Breast epithelium (tissue), 4 donors: ENCODE measurements around the gene GIPC1. TPM values are rescaled to one million over a fixed set of nuclear protein-coding genes. Genes with fewer than 3 reads are reported as not detected.
A peak's percentile ranks its signal among the peaks of the same experiment; 100 is the strongest.

Experiments
- DNase-seq, 2 donors: peaks; one replicate each; pipeline ENCODE4 v3.0.0-alpha.2; 2019; ENCODE audit warnings: low spot score in 2 of 2
- H3K27ac ChIP-seq, 2 donors: fragments of 200-600 bp; sonication (generic) in 1 of 2; one replicate each; pipeline ENCODE4 v1.5.1; 2016 to 2019; ENCODE audit warnings: mild to moderate bottlenecking in 1 of 2
- H3K27me3 ChIP-seq, 2 donors: fragments of 200-600 bp; sonication (generic) in 1 of 2; one replicate each; pipeline versions ENCODE4 v1.5.1 to v1.6.0; 2017 to 2019; ENCODE audit warnings: control low read depth in 1 of 2, mild to moderate bottlenecking in 1 of 2
- H3K36me3 ChIP-seq: fragments of 200-600 bp; one replicate; pipeline ENCODE4 v1.5.1; 2019
- H3K4me1 ChIP-seq, 2 donors: fragments of 200-600 bp; sonication (generic); one replicate each; pipeline ENCODE4 v1.5.1; 2016 to 2019; ENCODE audit warnings: control low read depth in 1 of 2
- H3K4me3 ChIP-seq, 3 donors: fragments of 200-600 bp; sonication (generic); 1 replicate in 2 of 3; 2 replicates in 1 of 3; pipeline ENCODE4 v1.5.1; 2016 to 2019; ENCODE audit warnings: mild to moderate bottlenecking in 3 of 3, moderate library complexity in 2 of 3
- H3K9me3 ChIP-seq, 2 donors: fragments of 200-600 bp; sonication (generic) in 1 of 2; one replicate each; pipeline ENCODE4 v1.5.1; 2016 to 2019; ENCODE audit warnings: control low read depth in 1 of 2
- POLR2A ChIP-seq: fragments of 450-650 bp; IDR thresholded peaks from one replicate; pipeline ENCODE4 v1.6.1; 2016; ENCODE audit warnings: antibody characterized with exemption, mild to moderate bottlenecking, moderate library complexity
- POLR2AphosphoS5 ChIP-seq, 3 donors: sonication (generic); formaldehyde crosslinking; IDR thresholded peaks; one replicate each; pipeline ENCODE4 v1.6.1; 2017; ENCODE audit warnings: antibody characterized with exemption in 3 of 3
- intact Hi-C: fragments of 100-400 bp; cut with DNase I; formaldehyde crosslinking; loops from one replicate; pipeline ENCODE4 v1.15.1; 2023; ENCODE audit warnings: low total_unique reads
- total RNA-seq, 3 donors: library from RNA; depleted of rRNA; stranded (reverse); fragments of >200 nt; gene quantifications; one replicate each; pipeline ENCODE4 v1.1.0, GENCODE V29; 2016
- TF ChIP-seq, protein P1 (sequence below), 3 donors: fragments of 450-650 bp; IDR thresholded peaks; one replicate each; pipeline ENCODE4 v1.5.1; 2016 to 2017; ENCODE audit warnings: antibody characterized with exemption in 3 of 3, mild to moderate bottlenecking in 3 of 3, moderate library complexity in 3 of 3

Gene GIPC1
- total RNA-seq, 3 donors from 2014 or later = 48.8 to 79.0 (median 72.0) TPM

DNA sequence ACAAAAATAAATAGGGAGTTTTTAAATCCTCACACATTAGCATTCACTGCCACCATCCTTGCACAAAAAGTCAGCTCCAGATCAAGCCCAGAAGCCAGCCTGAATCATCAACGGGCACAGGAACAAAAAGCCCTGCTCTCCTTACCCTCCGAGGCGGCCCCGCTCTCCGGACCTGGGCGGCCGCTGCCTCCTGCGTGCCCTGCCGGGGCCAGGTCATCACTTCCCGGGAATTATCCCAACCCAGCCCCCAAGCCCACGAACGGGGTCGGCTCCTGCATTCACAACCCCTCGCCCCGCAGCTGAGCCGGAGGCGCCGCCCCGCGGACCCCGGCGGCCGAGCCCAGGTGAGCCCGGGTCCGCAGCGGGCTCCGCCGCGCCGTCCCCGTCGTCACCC lies 21.5 kb upstream of the GIPC1 start:
- H3K4me3 ChIP-seq = peak overlapping the region; percentile 83 to 92 (median 89)
- DNase-seq = no peak
- peak overlapping the region; percentile 99 to 100 for H3K27ac ChIP-seq
- no peak for TF ChIP-seq POLR2A
- TF ChIP-seq POLR2AphosphoS5 (IDR thresholded peaks at IDR 0.05) = no peak
- TF ChIP-seq, protein P1, sequence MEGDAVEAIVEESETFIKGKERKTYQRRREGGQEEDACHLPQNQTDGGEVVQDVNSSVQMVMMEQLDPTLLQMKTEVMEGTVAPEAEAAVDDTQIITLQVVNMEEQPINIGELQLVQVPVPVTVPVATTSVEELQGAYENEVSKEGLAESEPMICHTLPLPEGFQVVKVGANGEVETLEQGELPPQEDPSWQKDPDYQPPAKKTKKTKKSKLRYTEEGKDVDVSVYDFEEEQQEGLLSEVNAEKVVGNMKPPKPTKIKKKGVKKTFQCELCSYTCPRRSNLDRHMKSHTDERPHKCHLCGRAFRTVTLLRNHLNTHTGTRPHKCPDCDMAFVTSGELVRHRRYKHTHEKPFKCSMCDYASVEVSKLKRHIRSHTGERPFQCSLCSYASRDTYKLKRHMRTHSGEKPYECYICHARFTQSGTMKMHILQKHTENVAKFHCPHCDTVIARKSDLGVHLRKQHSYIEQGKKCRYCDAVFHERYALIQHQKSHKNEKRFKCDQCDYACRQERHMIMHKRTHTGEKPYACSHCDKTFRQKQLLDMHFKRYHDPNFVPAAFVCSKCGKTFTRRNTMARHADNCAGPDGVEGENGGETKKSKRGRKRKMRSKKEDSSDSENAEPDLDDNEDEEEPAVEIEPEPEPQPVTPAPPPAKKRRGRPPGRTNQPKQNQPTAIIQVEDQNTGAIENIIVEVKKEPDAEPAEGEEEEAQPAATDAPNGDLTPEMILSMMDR (IDR thresholded peaks at IDR 0.05) = no peak
- intact Hi-C loops = no loop called here
- peaks cover 7 to 17% of the 10 kb centered on the region in 2 donors for H3K4me1 ChIP-seq
- H3K9me3 ChIP-seq = no peaks in the 10 kb centered on the region
- H3K27me3 ChIP-seq = no peaks in the 10 kb centered on the region
- H3K36me3 ChIP-seq = peaks cover 5% of the 10 kb centered on the region

DNA sequence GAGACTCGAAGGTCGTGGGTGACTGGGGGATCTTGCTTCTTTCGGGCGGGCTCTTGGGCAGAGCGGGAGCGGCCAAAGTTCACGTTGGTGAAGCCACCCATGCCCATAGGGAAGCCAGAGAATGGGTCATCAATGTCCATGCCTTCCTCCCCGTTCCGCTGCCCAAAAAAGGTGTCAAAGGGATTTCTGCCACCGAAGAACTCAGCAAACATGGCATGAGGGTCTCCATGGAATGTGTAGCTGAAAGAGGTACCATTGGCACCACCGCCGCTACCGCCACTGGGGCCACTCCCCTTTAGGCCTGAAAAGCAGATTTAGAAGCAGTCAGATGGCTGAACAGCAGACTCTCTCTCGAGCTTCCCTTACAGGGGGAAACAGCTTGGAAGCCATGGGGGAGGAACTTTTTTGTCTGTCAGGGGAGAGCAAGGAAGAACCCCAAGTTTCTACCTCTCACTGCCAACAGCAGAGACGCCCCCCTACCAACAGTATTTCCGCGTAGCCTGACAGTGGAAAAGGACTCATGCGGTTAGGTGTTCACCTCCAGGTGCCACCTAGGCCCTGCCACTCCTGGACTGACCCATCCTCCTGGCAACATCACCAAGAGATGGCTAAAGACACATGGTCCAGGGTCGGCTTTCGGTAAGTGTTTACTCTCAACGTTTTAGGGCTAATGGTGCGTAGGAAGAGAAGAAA lies 21.0 kb upstream of the GIPC1 start:
- Histone ChIP-seq H3K27me3 (no peaks in the 10 kb centered on the region), H3K4me1 (peaks cover 7 to 17% of the 10 kb centered on the region in 2 donors), H3K9me3 (no peaks in the 10 kb centered on the region), H3K36me3 (peaks cover 5% of the 10 kb centered on the region), H3K27ac (peak overlapping the region; percentile 99 to 100), H3K4me3 (peak overlapping the region; percentile 83 to 92 (median 89))
- intact Hi-C loops = no loop called here
- no peak for DNase-seq
- TF ChIP-seq POLR2A = no peak
- TF ChIP-seq, protein P1 (IDR thresholded peaks at IDR 0.05) = no peak
- TF ChIP-seq POLR2AphosphoS5 (IDR thresholded peaks at IDR 0.05) = peak in 2 of 3 donors; percentile 10 to 14

DNA sequence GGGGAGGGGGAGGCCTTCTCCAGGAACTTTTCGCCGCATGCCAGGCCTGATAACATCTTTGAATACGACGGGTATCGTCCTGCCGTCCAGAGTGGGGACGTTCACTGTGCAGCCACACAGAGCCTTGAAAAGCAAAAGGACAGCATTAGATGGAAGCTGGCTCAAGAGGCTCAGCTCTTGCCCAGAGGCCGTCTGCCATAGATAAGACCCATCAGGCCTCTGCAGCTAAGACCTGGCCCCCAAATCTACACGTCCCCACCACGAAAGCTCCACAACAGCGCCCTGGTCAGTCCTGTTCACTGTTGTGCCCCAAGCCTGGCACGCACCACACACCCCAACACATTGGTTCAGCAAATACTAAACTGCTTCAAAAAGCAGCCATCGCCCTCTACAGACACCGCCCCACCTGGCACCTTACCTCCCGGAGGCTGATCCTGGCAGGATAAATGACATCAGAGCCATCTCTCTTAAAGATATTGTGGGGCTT lies 20.2 kb upstream of the GIPC1 start:
- Histone ChIP-seq H3K4me3 (peak overlapping the region; percentile 83 to 92 (median 89)), H3K9me3 (no peaks in the 10 kb centered on the region), H3K4me1 (peaks cover 7 to 17% of the 10 kb centered on the region in 2 donors), H3K27ac (peak overlapping the region; percentile 99 to 100), H3K36me3 (peaks cover 5% of the 10 kb centered on the region), H3K27me3 (no peaks in the 10 kb centered on the region)
- intact Hi-C loops = no loop called here
- TF ChIP-seq, protein P1 (IDR thresholded peaks at IDR 0.05) = no peak
- TF ChIP-seq POLR2AphosphoS5 (IDR thresholded peaks at IDR 0.05) = no peak
- TF ChIP-seq POLR2A = no peak
- DNase-seq = no peak

DNA sequence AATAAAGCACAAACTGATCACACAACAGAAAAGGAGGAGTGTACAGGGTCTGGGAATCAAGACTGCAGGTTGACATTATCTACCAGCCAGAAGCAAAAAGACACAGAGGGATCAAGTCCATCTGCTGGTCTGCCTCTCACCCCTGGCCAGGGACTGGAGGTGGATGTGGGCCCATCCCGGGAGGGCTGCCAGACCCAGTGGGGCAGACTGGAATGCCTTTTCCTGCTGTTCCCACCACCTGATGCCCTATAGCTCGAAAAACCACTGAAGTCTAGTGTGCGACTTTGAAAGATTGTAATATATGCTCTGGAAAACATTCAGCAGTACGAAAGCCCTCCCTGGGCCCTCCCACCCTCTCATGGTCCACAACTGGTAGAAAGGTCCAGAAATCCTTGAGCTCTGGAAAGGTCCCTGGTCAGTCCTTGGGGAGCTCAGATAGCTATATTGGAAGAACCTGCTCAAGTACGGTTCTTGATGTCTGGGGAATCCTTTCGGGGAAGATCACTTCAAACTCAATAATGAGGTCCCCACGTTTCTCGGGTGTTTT lies 19.6 kb upstream of the GIPC1 start:
- intact Hi-C loops = no loop called here
- H3K27me3 ChIP-seq = no peaks in the 10 kb centered on the region
- no peaks in the 10 kb centered on the region for H3K9me3 ChIP-seq
- TF ChIP-seq, protein P1 (IDR thresholded peaks at IDR 0.05) = no peak
- TF ChIP-seq POLR2A (no peak), POLR2AphosphoS5 (IDR thresholded peaks at IDR 0.05) (no peak)
- H3K36me3 ChIP-seq = peaks cover 5% of the 10 kb centered on the region
- H3K27ac ChIP-seq = peak overlapping the region; percentile 99 to 100
- H3K4me3 ChIP-seq = peak overlapping the region in 2 of 3 donors; percentile 89 to 92
- no peak for DNase-seq
- peaks cover 7 to 17% of the 10 kb centered on the region in 2 donors for H3K4me1 ChIP-seq
